ENCODE measurements around the gene EI24.
"Not testable (repeated sequence)": the region's sequence is repeated elsewhere in the genome, so short reads cannot be mapped to it uniquely, and the experiment has no call there.

EI24 gene

DNA sequence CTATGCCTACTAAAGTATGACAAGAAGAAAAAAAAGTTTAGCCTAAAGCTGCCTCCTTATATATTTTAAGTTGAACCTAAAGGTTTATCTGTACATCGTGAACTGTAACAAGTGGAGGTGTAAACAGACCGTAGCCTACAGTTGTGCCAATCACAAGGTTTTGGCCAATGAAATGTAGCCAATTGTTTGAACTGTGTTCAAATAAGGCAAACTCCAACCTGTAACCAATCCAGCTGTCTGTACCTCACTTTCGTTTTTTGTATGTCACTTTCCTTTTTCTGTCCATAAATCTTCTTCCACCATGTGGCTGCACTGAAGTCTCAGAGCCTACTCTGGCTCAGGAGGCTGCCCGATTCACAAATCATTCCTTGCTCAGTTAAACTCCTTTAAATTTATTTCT lies 6.8 kb upstream of the EI24 start:
- TF ChIP-seq, protein P1, sequence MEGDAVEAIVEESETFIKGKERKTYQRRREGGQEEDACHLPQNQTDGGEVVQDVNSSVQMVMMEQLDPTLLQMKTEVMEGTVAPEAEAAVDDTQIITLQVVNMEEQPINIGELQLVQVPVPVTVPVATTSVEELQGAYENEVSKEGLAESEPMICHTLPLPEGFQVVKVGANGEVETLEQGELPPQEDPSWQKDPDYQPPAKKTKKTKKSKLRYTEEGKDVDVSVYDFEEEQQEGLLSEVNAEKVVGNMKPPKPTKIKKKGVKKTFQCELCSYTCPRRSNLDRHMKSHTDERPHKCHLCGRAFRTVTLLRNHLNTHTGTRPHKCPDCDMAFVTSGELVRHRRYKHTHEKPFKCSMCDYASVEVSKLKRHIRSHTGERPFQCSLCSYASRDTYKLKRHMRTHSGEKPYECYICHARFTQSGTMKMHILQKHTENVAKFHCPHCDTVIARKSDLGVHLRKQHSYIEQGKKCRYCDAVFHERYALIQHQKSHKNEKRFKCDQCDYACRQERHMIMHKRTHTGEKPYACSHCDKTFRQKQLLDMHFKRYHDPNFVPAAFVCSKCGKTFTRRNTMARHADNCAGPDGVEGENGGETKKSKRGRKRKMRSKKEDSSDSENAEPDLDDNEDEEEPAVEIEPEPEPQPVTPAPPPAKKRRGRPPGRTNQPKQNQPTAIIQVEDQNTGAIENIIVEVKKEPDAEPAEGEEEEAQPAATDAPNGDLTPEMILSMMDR (IDR thresholded peaks at IDR 0.05; ENCODE audit: low read length, missing control alignments): no peak
- DNase-seq (ENCODE audit: low read depth): no peak
- H3K4me3 ChIP-seq (replicated peaks; ENCODE audit: low read depth, low read length): no peak overlapping the region

DNA sequence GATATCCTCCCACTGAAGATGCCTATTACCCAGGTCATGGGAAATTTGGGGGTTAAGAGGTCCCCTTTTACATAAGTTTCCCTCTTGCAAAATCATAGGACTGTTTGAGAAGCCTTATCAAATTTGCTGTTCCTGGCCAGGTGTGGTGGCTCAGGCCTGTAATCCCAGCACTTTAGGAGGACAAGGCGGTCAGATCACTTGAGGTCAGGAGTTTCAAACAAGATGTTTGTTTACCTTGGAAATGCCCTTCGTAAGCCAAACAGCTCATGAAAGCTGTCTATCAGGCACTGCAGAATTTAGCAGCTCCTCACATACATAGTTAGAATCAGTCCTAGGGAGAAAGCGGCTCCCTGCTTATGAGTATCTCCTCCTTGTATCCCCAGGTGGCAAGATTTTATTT lies 4.9 kb upstream of the EI24 start:
- TF ChIP-seq, protein P1 (IDR thresholded peaks at IDR 0.05; ENCODE audit: low read length, missing control alignments): no peak
- no peak overlapping the region for H3K4me3 ChIP-seq (replicated peaks; ENCODE audit: low read depth, low read length)
- no peak for DNase-seq (ENCODE audit: low read depth)

DNA sequence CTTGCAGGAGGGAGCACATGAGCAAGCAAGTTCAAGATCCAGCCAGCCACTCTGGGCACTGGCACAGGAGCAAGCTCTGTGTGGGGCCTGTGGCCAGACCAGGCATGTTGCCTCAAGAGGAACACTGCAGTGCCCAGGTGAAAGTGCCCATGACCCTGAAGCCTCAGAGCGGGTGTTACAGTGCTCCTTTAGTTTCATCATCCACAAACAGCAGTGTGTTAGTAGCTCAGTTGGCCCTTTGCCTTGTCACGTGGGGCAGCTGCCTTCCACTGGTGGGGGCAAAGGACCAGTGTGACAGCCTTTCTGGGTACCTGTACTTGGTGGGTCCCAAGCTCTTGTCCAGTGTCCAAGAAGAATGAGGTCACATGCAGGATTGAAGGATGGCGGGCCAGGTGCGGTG lies 3.0 kb upstream of the EI24 start:
- TF ChIP-seq, protein P1 (IDR thresholded peaks at IDR 0.05; ENCODE audit: low read length, missing control alignments): no peak
- DNase-seq (ENCODE audit: low read depth): no peak

DNA sequence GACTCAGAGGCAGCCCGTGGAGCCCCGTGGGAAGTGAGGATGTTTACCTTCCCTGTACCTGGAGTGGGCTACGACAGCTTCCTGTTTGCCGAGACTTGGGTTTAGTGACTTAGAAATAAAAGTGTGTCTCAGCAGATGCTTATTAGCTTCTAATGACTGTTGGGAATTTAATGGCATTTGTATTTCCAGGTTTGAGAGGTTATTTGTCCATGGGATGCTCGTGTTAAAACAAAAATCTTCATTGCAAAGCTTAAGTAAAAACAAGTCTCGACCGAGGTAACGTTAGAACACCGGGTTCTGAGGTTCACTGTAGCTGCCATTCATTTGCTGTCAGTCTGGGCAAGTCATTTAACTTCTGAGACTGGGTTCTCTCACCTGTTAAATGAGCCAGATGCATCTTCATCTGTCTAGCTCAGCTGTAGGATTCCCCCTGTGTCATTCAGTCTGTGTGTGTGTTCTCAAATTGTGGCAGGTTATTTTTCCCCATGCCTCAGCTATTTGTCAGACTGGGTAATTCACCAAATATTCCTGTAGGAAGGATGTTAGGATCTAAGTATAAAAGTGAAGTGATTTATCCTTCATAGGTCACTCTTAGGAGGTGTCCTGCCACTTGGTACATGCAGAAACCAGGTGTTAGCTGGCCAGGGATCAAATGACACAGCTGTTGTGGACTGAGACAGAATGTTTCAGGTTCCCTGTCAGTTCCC lies 791 bp downstream of the EI24 start:
- no peak for DNase-seq (ENCODE audit: low read depth)
- H3K4me3 ChIP-seq (replicated peaks; ENCODE audit: low read depth, low read length): peak overlapping the region; percentile 84
- TF ChIP-seq, protein P1 (IDR thresholded peaks at IDR 0.05; ENCODE audit: low read length, missing control alignments): no peak

More for the DNA sequence above, 3.0 kb upstream of the EI24 start:
- no peak overlapping the region for H3K4me3 ChIP-seq (replicated peaks; ENCODE audit: low read depth, low read length)

DNA sequence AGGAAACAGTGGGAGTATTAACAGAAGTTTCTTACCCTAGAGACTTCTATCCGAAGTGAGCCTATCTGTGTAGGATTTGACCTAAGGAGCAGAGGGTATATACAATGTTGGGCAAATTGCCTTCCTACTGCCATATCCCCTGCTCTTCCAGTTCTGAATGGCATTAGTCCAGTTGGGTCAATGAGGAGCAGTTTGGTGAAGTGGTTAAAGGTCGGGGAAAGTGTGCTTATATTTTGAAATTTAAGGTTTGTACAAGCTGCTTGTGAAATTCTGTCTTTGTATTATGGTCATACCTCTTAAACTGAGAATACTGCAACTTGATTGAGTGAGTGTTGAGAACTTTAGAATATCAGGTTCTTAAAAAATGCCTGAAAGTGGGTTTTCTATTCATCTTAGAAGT lies 1.7 kb downstream of the EI24 start:
- TF ChIP-seq, protein P1 (IDR thresholded peaks at IDR 0.05; ENCODE audit: low read length, missing control alignments): no peak

DNA sequence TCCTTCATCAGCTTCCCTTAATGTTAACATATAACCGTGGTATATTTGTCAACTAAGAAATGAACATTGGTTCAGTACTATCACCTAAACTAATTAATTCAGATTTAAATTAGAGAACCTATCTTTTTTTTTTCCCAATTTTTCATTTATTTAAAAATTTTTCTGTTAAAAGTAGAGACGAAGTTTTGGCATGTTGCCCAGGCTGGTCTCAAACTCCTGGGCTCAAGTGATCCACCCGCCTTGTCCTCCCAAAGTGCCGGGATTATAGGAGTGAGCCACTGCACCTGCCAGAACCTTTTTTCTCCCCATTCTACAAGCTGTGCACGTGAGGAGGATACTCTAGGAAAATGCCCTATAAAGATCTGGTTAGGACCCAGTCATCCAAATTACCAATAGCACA lies 3.6 kb downstream of the EI24 start:
- DNase-seq (ENCODE audit: low read depth): no peak
- no peak overlapping the region for H3K4me3 ChIP-seq (replicated peaks; ENCODE audit: low read depth, low read length)
- TF ChIP-seq, protein P1 (IDR thresholded peaks at IDR 0.05; ENCODE audit: low read length, missing control alignments): no peak

More for the DNA sequence above, 1.7 kb downstream of the EI24 start:
- no peak for DNase-seq (ENCODE audit: low read depth)
- H3K4me3 ChIP-seq (replicated peaks; ENCODE audit: low read depth, low read length): peak overlapping the region; percentile 8

DNA sequence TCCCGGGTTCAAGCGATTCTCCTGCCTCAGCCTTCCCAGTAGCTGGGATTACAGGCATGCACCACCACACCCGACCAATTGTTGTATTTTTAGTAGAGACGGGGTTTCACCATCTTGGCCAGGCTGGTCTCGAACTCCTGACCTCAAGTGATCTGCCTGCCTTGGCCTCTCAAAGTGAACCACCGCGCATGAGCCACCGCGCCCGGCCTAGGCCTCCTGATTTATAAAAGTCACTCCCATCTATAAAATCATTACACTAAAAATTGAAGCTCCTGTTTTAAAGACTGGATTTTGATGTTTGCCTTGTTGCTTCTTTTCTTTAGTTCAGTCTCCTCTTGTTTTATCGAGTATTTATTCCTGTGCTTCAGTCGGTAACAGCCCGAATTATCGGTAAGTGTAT lies 7.9 kb downstream of the EI24 start:
- not testable (repeated sequence) for H3K4me3 ChIP-seq (replicated peaks; ENCODE audit: low read depth, low read length); DNase-seq (ENCODE audit: low read depth)

Data from fibroblast of pulmonary artery (primary cell).